Retina (tissue), 1 donor: ENCODE measurements around the gene NSUN6.

Source experiments
- DNase-seq: peaks from one replicate; pipeline ENCODE4 v3.0.0-alpha.2; 2016

NSUN6 gene

GRCh38 chr10:18651324-18652007, at the start of gene NSUN6:
Gene NSUN6, minus strand, starts transcription at chr10:18651587. Its CDS starts 384 bp downstream, at chr10:18651203.
- DNase-seq, result peak; percentile 97

- DNase-seq, result no peak
Measured at GRCh38 chr10:18699849-18700840, 48.8 kb upstream of the NSUN6 start.

GRCh38 chr10:18690541-18690940, 39.2 kb upstream of the NSUN6 start:
- no peak for DNase-seq

- no peak for DNase-seq
Measured at GRCh38 chr10:18689498-18689897, 38.1 kb upstream of the NSUN6 start.

- no peak for DNase-seq
Measured at GRCh38 chr10:18687706-18688105, 36.3 kb upstream of the NSUN6 start.

GRCh38 chr10:18687195-18687594, 35.8 kb upstream of the NSUN6 start:
- DNase-seq, result no peak

- DNase-seq, result no peak
Measured at GRCh38 chr10:18685555-18685954, 34.2 kb upstream of the NSUN6 start.

- DNase-seq, result no peak
Measured at GRCh38 chr10:18684953-18685352, 33.6 kb upstream of the NSUN6 start.

- DNase-seq, result no peak
Measured at GRCh38 chr10:18684416-18684815, 33.0 kb upstream of the NSUN6 start.

- no peak for DNase-seq
Measured at GRCh38 chr10:18683427-18683826, 32.0 kb upstream of the NSUN6 start.

GRCh38 chr10:18681971-18682411, 30.6 kb upstream of the NSUN6 start:
- DNase-seq, result no peak

- no peak for DNase-seq
Measured at GRCh38 chr10:18681366-18681765, 30.0 kb upstream of the NSUN6 start.

- DNase-seq, result no peak
Measured at GRCh38 chr10:18680754-18681153, 29.4 kb upstream of the NSUN6 start.

- DNase-seq, result no peak
Measured at GRCh38 chr10:18675086-18675801, 23.9 kb upstream of the NSUN6 start.

GRCh38 chr10:18668026-18668425, 16.6 kb upstream of the NSUN6 start:
- no peak for DNase-seq

- no peak for DNase-seq
Measured at GRCh38 chr10:18666810-18667209, 15.4 kb upstream of the NSUN6 start.

GRCh38 chr10:18665815-18666558, 14.6 kb upstream of the NSUN6 start:
- no peak for DNase-seq

GRCh38 chr10:18664841-18665478, 13.6 kb upstream of the NSUN6 start:
- DNase-seq, result no peak

GRCh38 chr10:18660816-18661431, 9.5 kb upstream of the NSUN6 start:
- DNase-seq, result no peak

GRCh38 chr10:18659819-18660535, 8.6 kb upstream of the NSUN6 start:
- DNase-seq, result no peak
